ENCODE data around the gene RCVRN.

DNA sequence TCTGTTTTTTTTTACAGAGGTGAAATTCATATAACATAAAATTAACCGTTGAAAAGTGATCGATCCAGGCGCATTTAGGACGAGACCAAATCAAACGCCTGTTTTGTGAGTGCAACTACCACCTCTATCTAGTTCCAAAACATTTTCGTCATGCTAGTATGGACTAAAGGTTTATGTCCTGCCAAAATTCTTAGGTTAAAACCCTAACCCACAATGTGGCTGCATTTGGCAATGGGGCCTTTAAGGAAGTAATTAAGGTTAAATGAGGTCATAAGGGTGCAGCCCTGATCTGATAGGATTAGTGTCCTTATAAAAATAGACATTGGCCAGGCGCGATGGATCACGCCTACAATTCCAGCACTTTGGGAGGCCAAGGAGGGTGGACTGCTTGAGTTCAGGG is 32.8 kb upstream of the RCVRN start:
- no peak for TF ChIP-seq POLR2AphosphoS5 (IDR thresholded peaks at IDR 0.05)
- no peak for TF ChIP-seq POLR2A (IDR thresholded peaks at IDR 0.05)
- no peak for TF ChIP-seq CTCF (IDR thresholded peaks at IDR 0.05)
- TF ChIP-seq EP300 (IDR thresholded peaks at IDR 0.05), result no peak
